GM12878 (cell line): ENCODE data around the gene CCDC34. TPM values are rescaled to one million over a fixed set of nuclear protein-coding genes. Genes with fewer than 3 reads are reported as not detected.

Experiments
- ATAC-seq: fragments of 200-7000 bp; cut with Tn5 transposase; 3 replicates; pipeline ENCODE4 v1.9.1; 2020; ENCODE audit warnings: mild to moderate bottlenecking, moderate library complexity
- BruUV-seq: library from RNA; stranded (reverse); fragments of 400-500 nt; replicated peaks from 2 replicates; lab custom pipeline; 2021; lab: Mats Ljungman, UMichigan
- CTCF ChIA-PET: fragments of 300-600 bp; sonication (Branson Sonifier 250); formaldehyde crosslinking; extraction: SDS; loops from one replicate; lab custom pipeline; 2021; ENCODE audit warnings: inconsistent platforms; lab: Yijun Ruan, JAX
- POLR2A ChIA-PET: fragments of 350-600 bp; formaldehyde crosslinking; extraction: SDS; loops from one replicate; lab custom pipeline; 2021; ENCODE audit warnings: inconsistent platforms; lab: Charles Lee
- RAD21 ChIA-PET: fragments of 300-600 bp; sonication (Branson Sonifier 250); formaldehyde crosslinking; loops from one replicate; lab custom pipeline; 2023; ENCODE audit warnings: antibody characterized with exemption; ENCODE audit not compliant: unreplicated experiment; lab: Charles Lee
- SMC1A ChIA-PET: fragments of 300-600 bp; sonication (Branson Sonifier 250); formaldehyde crosslinking; loops from one replicate; lab custom pipeline; 2023; ENCODE audit not compliant: unreplicated experiment, uncharacterized antibody; lab: Charles Lee
- DNase-seq: peaks from one replicate; pipeline ENCODE4 v3.0.0-alpha.2; 2011; ENCODE audit warnings: low read depth, low spot score
- FAIRE-seq: peaks from 3 replicates; lab custom pipeline; 2011; peaks lifted over from hg19 to GRCh38; lab: Jason Lieb, UNC
- H2AFZ ChIP-seq: 2 replicates; pipeline ENCODE4 v1.6.0; 2011; ENCODE audit warnings: low read depth, low read length, control low read depth; ENCODE audit not compliant: control insufficient read depth
- H3K27ac ChIP-seq: 2 replicates; pipeline ENCODE4 v1.5.1; 2011; ENCODE audit warnings: control low read depth; ENCODE audit not compliant: control insufficient read depth, insufficient read depth
- H3K27me3 ChIP-seq, 2 experiments: replicated peaks in 1 of 2; 2 replicates each; pipeline versions ENCODE4 v1.6.0 to v1.6.1; 2011; ENCODE audit warnings: low read length in 1 of 2; ENCODE audit not compliant: control insufficient read depth in 2 of 2, insufficient read depth in 2 of 2
- H3K36me3 ChIP-seq, 2 experiments: 2 replicates each; pipeline ENCODE4 v1.5.1; 2011; ENCODE audit warnings: low read length in 1 of 2; ENCODE audit not compliant: control insufficient read depth in 2 of 2, insufficient read depth in 2 of 2
- H3K4me1 ChIP-seq: 2 replicates; pipeline ENCODE4 v1.6.1; 2011; ENCODE audit warnings: mild to moderate bottlenecking, low read length, moderate library complexity, mixed read lengths; ENCODE audit not compliant: control insufficient read depth, insufficient read depth
- H3K4me2 ChIP-seq: 2 replicates; pipeline ENCODE4 v1.6.0; 2011; ENCODE audit warnings: control low read depth; ENCODE audit not compliant: control insufficient read depth, insufficient read depth
- H3K4me3 ChIP-seq: fragments of 200-600 bp; sonication (generic); 2 replicates; pipeline ENCODE4 v1.5.1; 2016
- H3K79me2 ChIP-seq: 2 replicates; pipeline ENCODE4 v1.6.0; 2011; ENCODE audit warnings: low read length; ENCODE audit not compliant: control insufficient read depth, insufficient read depth
- H3K9ac ChIP-seq: 2 replicates; pipeline ENCODE4 v1.8.0; 2011; ENCODE audit warnings: low read length, control low read depth, mixed read lengths; ENCODE audit not compliant: control insufficient read depth, insufficient read depth
- H3K9me3 ChIP-seq: replicated peaks from 3 replicates; pipeline ENCODE4 v1.5.1; 2011; ENCODE audit warnings: mild to moderate bottlenecking, low read length; ENCODE audit not compliant: control insufficient read depth, insufficient read depth
- H4K20me1 ChIP-seq: 2 replicates; pipeline ENCODE4 v1.6.0; 2011; ENCODE audit not compliant: control insufficient read depth, insufficient read depth
- BCL11A ChIP-seq: IDR thresholded peaks from 2 replicates; pipeline ENCODE4 v1.6.1; 2011; ENCODE audit warnings: low read depth, low read length
- BHLHE40 ChIP-seq, 2 experiments: fragments of 450-650 bp in 1 of 2; IDR thresholded peaks; 2 replicates each; pipeline ENCODE4 v1.6.1; 2011 to 2017; ENCODE audit warnings: low read depth in 2 of 2, borderline replicate concordance in 1 of 2, improper control_type of control experiment in 1 of 2, low read length in 1 of 2, mild to moderate bottlenecking in 1 of 2
- BRCA1 ChIP-seq: IDR thresholded peaks from 2 replicates; pipeline ENCODE4 v1.6.1; 2011; ENCODE audit warnings: low read depth, low read length, improper control_type of control experiment
- CHD4 ChIP-seq: fragments of 200-600 bp; sonication (generic); IDR thresholded peaks from 2 replicates; pipeline ENCODE4 v1.6.1; 2016; ENCODE audit warnings: mild to moderate bottlenecking
- EED ChIP-seq: sonication (generic); IDR thresholded peaks from 2 replicates; pipeline ENCODE4 v1.6.1; 2016; ENCODE audit warnings: antibody characterized with exemption, low read depth
- HDGF ChIP-seq: fragments of 450-650 bp; IDR thresholded peaks from 2 replicates; pipeline ENCODE4 v1.6.1; 2016; ENCODE audit warnings: antibody characterized with exemption
- KDM1A ChIP-seq: fragments of 200-600 bp; sonication (generic); IDR thresholded peaks from 2 replicates; pipeline ENCODE4 v1.6.1; 2016; ENCODE audit warnings: borderline replicate concordance
- MEF2B ChIP-seq: fragments of 450-650 bp; IDR thresholded peaks from 2 replicates; pipeline ENCODE4 v1.6.1; 2018; ENCODE audit warnings: mild to moderate bottlenecking, moderate library complexity; ENCODE audit not compliant: partially characterized antibody, poor library complexity, severe bottlenecking
- NFYB ChIP-seq: IDR thresholded peaks from 2 replicates; pipeline ENCODE4 v1.6.1; 2011; ENCODE audit warnings: low read depth, mild to moderate bottlenecking, low read length, improper control_type of control experiment, moderate library complexity; ENCODE audit not compliant: insufficient read depth
- NR2C2 ChIP-seq: IDR thresholded peaks from 2 replicates; pipeline ENCODE4 v1.6.1; 2011; ENCODE audit warnings: borderline replicate concordance, low read depth; ENCODE audit not compliant: control insufficient read depth, insufficient read length
- SIN3A ChIP-seq: IDR thresholded peaks from 2 replicates; pipeline ENCODE4 v1.6.1; 2012; ENCODE audit warnings: low read depth, low read length, improper control_type of control experiment
- TCF12 ChIP-seq: IDR thresholded peaks from 2 replicates; pipeline ENCODE4 v1.6.1; 2011; ENCODE audit warnings: low read depth, mild to moderate bottlenecking, low read length
- USF2 ChIP-seq: IDR thresholded peaks from 2 replicates; pipeline ENCODE4 v1.6.1; 2011; ENCODE audit warnings: low read depth, low read length, improper control_type of control experiment, borderline replicate concordance
- ZNF217 ChIP-seq: fragments of 450-650 bp; IDR thresholded peaks from 2 replicates; pipeline ENCODE4 v1.6.1; 2017; ENCODE audit warnings: antibody characterized with exemption, mild to moderate bottlenecking
- WGBS: methylation state at CpG from one replicate; pipeline ENCODE4 v1.1.6; 2016; ENCODE audit warnings: low lambda C conversion rate; ENCODE audit not compliant: insufficient replicate concordance, insufficient coverage; ENCODE audit errors: missing lambda C conversion rate; 5-methylcytosine and 5-hydroxymethylcytosine counted together
- in situ Hi-C: fragments of 300-500 bp; cut with MboI; formaldehyde crosslinking; loops from 9 replicates; pipeline ENCODE4 v1.14.3; 2018; ENCODE audit warnings: mixed read lengths
- intact Hi-C: fragments of 100-400 bp; cut with micrococcal nuclease; formaldehyde crosslinking; loops from one replicate; pipeline ENCODE4 v1.14.2; 2022; ENCODE audit not compliant: unreplicated experiment
- polyA plus RNA-seq, 11 experiments: library from polyadenylated mRNA; depleted of rRNA in 4 of 11; unstranded in 6 of 11; stranded (reverse) in 5 of 11; fragments of >200 nt; fragmentation: Nextera tagmentation in 4 of 11; fragmentation: Illumina TruSeq in 1 of 11; extraction: Ambion mirVana in 4 of 11; extraction: Trizol in 1 of 11; gene quantifications; 1 replicate in 1 of 11; 2 replicates in 10 of 11; pipeline versions ENCODE4 v1.2.1 to v1.2.3, GENCODE V29; 2011 to 2016; ENCODE audit warnings: inconsistent platforms in 2 of 11, missing spikeins in 2 of 11, low read depth in 1 of 11
- total RNA-seq, 4 experiments: library from RNA; depleted of rRNA in 3 of 4; stranded (reverse); fragments of >200 nt in 3 of 4; fragmentation: Illumina TruSeq in 1 of 4; extraction: Trizol in 1 of 4; gene quantifications; 2 replicates each; pipeline versions ENCODE4 v1.2.1 to v1.2.3, GENCODE V29; 2013 to 2021
- TF ChIP-seq, protein P1 (sequence below): fragments of 450-650 bp; IDR thresholded peaks from 2 replicates; pipeline ENCODE4 v1.6.1; 2017; ENCODE audit warnings: mild to moderate bottlenecking, moderate library complexity

CCDC34 gene
- total and polyA plus RNA-seq, 10 of the 15 experiments (the other 5 are each of a cell fraction or from before 2014, with no cell fraction given): 6.2 to 39.1 (median 14.6) TPM

DNA sequence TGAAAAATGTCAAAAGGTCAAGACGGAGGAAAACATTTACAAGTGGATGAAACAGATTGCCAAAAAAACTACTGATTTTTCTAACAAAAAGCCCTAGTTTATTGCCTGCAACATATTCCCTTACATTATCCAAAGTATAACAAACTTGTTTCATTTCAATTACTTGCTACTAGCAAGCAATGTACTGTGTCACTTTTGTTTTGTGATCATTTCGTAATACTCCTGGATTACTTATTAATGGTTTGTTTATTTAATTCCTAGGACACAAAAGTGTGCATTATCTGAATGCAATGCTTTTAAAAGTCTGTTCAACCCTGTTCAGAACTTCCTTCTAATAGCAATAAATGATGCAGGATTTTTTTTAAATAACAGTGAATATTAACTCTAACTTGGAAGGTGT lies 50.9 kb downstream of the CCDC34 start:
- Histone ChIP-seq H3K4me3 (no peak overlapping the region), H3K27ac (no peak overlapping the region), H3K79me2 (no peaks in the 10 kb centered on the region), H3K9me3 (no peaks in the 10 kb centered on the region), H3K36me3 (no peaks in the 10 kb centered on the region), H3K4me2 (no peak overlapping the region), H3K9ac (no peak overlapping the region), H3K4me1 (no peaks in the 10 kb centered on the region), H3K27me3 (no peaks in the 10 kb centered on the region), H2AFZ (no peak overlapping the region), H4K20me1 (no peaks in the 10 kb centered on the region)
- FAIRE-seq (no peak), ATAC-seq (no peak), DNase-seq (no peak)
- ChIA-PET CTCF (no interaction called here), POLR2A (no interaction called here), RAD21 (interaction anchor here (1.6 kb wide), 1 partner anchor 16 kb away, joined by 3 read pairs; no protein-coding TSS in a partner anchor), SMC1A (interaction anchor here (1.0 kb wide), 1 partner anchor 19 kb away, joined by 3 read pairs; no protein-coding TSS in a partner anchor)
- in situ Hi-C loops: no loop called here
- intact Hi-C loops: no loop called here
- BruUV-seq: no TSS peak
- TF ChIP-seq NR2C2: no peak
- TF ChIP-seq BRCA1: no peak
- no peak for TF ChIP-seq SIN3A
- TF ChIP-seq BCL11A: no peak
- 80% methylated on average over 2 of the region's 2 CpGs for WGBS

- no peak overlapping the region for H3K27ac ChIP-seq
- FAIRE-seq: no peak
- no peaks in the 10 kb centered on the region for H4K20me1 ChIP-seq
- no peaks in the 10 kb centered on the region for H3K4me1 ChIP-seq
- H3K4me3 ChIP-seq: no peak overlapping the region
- no peaks in the 10 kb centered on the region for H3K27me3 ChIP-seq
- H3K9me3 ChIP-seq: no peaks in the 10 kb centered on the region; the same call in 2 of the 3 replicates
- ChIA-PET RAD21 (no interaction called here), POLR2A (no interaction called here), SMC1A (interaction anchor here (0.7 kb wide), 1 partner anchor 15 kb away, joined by 3 read pairs; no protein-coding TSS in a partner anchor), CTCF (no interaction called here)
- H3K4me2 ChIP-seq: no peak overlapping the region
- no peaks in the 10 kb centered on the region for H3K79me2 ChIP-seq
- no peaks in the 10 kb centered on the region for H3K36me3 ChIP-seq
- no peak overlapping the region for H2AFZ ChIP-seq
- intact Hi-C loops: no loop called here
- in situ Hi-C loops: no loop called here
- no peak for ATAC-seq
- DNase-seq: no peak
- BruUV-seq: no TSS peak
- no peak overlapping the region for H3K9ac ChIP-seq
- TF ChIP-seq CHD4 (no peak), MEF2B (no peak), SIN3A (no peak), USF2 (no peak), NFYB (no peak), ZNF217 (no peak), KDM1A (no peak), HDGF (no peak), TCF12 (no peak), EED (no peak), BHLHE40 (IDR thresholded peaks at IDR 0.05; ENCODE audit: borderline replicate concordance in 1 of 2, low read depth in 2 of 2, low read length in 1 of 2) (no peak)
- TF ChIP-seq, protein P1, sequence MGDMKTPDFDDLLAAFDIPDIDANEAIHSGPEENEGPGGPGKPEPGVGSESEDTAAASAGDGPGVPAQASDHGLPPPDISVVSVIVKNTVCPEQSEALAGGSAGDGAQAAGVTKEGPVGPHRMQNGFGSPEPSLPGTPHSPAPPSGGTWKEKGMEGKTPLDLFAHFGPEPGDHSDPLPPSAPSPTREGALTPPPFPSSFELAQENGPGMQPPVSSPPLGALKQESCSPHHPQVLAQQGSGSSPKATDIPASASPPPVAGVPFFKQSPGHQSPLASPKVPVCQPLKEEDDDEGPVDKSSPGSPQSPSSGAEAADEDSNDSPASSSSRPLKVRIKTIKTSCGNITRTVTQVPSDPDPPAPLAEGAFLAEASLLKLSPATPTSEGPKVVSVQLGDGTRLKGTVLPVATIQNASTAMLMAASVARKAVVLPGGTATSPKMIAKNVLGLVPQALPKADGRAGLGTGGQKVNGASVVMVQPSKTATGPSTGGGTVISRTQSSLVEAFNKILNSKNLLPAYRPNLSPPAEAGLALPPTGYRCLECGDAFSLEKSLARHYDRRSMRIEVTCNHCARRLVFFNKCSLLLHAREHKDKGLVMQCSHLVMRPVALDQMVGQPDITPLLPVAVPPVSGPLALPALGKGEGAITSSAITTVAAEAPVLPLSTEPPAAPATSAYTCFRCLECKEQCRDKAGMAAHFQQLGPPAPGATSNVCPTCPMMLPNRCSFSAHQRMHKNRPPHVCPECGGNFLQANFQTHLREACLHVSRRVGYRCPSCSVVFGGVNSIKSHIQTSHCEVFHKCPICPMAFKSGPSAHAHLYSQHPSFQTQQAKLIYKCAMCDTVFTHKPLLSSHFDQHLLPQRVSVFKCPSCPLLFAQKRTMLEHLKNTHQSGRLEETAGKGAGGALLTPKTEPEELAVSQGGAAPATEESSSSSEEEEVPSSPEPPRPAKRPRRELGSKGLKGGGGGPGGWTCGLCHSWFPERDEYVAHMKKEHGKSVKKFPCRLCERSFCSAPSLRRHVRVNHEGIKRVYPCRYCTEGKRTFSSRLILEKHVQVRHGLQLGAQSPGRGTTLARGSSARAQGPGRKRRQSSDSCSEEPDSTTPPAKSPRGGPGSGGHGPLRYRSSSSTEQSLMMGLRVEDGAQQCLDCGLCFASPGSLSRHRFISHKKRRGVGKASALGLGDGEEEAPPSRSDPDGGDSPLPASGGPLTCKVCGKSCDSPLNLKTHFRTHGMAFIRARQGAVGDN: no peak
Measured at GRCh38 chr11:27310707-27311106, 52.3 kb downstream of the CCDC34 start.
